GM21390 (cell line): ENCODE measurements around the gene SLC51B.
"Not testable (repeated sequence)": the region's sequence is repeated elsewhere in the genome, so short reads cannot be mapped to it uniquely, and the experiment has no call there.

Source experiments
- ATAC-seq: cut with Tn5 transposase; IDR thresholded peaks from one replicate; pipeline ENCODE4 v1.9.1; 2021; ENCODE audit not compliant: unreplicated experiment

SLC51B gene

DNA sequence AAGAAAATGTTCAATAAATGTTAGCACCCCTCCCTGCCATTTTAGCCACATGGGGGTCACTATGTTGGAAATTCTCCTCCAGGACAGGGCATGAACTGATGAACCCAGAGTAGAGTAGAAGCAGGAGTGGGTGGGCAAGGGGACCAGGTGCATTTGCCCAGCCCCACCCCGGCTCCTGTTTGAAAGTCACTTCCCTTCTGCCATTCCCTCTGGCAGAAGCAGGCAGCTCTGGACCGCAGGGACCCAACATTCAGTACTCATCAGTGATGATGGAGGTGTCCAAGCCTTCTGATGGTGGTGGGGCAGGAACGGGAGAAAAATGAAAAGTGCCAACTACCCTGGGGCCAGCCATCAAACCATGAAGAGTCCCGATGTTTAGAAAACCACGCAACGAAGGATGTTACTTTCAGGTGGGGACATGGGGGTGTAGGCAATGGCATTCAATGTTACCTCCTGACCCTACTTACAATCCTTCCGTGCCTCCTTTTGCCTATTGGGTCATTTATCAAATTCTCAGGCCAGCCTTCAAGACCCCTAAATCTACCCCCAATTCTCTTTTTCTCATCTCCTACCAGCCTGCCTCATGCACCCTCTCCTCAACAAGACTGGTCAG, 52.6 kb downstream of the SLC51B start:
- ATAC-seq = no peak

DNA sequence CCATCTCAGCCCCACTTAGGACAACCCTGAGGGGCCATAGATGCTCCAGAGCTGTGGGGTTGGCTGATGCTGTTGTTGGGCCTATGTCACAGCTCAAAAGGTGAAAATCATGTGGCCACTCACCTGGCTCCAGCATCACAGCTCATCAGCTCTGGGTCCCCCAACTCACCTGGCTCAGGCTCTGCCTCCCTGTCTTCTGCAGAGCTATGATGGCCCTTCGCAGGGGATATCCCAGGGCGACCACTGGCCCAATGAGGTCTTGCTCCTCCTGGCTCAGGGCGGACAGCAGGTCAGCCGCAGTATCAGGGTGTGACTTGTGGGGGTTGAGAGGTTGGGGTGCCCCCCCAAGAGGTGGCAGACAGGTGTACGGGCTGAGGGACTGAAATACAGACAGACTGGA, 54.1 kb downstream of the SLC51B start:
- ATAC-seq = no peak

DNA sequence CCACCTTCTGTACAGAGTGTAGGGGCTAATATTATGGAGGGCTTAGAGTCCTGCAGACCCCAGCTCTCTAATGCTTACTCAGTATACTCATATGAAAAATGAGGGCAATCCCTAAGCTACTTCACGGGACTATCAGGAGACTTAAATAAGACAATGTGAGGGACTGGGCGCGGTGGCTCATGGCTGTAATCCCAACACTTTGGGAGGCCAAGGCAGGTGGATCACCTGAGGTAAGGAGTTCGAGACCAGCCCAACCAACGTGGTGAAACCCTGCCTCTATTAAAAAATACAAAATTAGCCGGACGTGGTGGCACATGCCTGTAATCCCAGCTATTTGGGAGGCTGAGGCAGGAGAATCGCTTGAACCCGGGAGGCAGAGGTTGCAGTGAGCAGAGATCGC, 54.6 kb downstream of the SLC51B start:
- not testable (repeated sequence) for ATAC-seq

DNA sequence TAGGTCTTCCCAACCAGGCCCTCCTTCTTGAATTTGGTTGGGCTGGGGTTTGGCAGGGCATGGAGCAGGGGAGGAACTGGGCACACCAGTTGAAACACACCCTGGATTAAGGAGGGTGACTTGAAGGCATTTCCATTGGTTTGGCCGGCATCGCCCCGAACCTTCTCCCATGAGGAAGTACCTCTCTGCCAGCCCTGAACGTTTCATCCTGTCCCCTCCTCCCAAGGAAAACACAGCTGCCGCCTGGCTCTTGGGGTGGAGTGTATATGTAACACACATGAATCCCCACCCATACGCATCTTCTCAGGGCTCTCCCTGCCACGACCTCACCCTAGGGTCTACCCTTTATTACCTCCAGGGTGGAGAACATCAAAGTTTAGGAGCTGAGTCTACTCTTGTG, 55.3 kb downstream of the SLC51B start:
- ATAC-seq = no peak

DNA sequence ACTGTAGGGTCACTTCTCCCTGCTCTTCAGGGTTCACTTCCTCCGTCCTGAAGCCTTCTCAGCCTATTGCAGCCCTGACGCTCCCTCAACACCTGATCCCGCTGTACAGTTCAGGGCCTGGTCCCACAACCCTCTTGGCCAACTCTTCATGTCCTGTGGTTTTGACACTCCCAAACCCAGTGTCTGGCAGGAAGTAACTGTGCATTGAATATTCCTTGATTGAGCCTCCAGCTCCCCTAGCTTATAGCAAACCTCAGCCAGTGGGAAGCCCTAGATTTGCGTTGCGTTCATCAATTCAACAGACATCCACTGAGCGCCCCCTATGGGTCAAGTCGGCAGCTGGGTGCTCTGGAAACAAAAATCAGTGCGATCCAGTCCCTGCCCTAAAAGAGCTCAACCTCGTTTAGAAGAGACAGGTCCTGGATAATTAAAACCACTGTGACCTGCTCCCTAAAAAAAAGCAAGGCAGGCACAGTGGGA, 56.3 kb downstream of the SLC51B start:
- no peak for ATAC-seq

DNA sequence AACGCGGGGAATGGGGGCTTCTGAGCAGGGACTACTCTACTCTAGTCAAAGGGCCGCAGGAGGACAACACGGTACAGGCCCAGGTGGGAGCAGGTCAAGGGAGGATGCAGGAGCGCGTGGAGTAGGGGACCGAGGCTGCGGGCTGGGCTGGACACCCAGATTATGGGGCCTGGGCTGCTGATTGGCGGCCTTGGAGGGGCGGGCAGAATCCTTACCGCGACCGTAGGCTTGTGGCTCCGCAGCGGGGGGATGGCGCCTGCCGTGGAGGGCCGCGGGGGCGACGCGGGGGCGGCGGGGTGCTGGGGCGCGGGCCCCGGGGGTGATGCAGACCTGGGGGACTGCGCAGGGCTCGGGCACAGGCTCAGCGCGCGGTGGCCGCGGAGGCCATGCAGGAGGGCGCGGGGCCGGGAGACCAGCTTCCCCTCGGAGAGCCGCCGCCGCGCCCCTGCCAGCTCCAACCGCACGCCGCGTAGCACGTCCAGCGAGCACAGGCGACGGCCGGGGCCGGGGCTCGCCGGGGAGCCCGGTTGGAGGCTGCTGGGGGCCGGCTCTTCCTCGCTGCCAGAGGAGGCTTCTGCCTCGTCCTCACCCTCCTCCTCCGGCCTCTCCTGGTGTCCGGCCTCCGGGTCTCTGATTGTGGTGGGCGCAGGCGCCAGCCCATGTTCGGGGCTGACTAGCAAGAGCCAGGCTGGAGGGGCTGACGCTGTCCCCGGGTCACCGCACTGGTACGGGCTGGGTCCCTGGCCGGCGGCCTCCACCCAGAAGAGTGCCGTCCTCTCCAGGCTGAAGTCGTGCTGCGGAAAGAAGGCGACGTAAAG, 56.9 kb downstream of the SLC51B start:
- no peak for ATAC-seq

DNA sequence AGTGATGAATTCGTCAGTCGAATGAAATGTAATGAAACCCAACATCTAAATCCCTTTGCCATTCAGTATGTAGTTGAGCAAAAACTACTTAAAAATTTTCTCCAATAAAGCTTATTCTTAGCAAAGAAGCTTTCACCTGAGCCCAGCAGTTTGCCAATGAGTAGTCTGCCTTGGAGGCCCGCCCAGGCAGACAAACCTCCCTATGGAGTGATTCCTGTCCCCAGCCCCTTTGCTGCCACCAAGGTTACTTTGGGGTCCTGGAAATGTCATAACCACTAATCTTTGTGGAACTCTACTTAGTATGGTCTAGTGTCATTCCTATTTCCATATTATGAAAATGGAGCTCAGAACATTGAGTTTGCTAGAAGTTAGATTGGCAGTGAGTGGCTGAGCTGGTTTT, 57.7 kb downstream of the SLC51B start:
- ATAC-seq = no peak
